ENCODE results near the gene PRR3. TPM values are rescaled to one million over a fixed set of nuclear protein-coding genes. Genes with fewer than 3 reads are reported as not detected.

PRR3 gene
- total RNA-seq, 1 donor from 2014 or later = 16.6 TPM

- no peak for DNase-seq (ENCODE audit: low spot score, unreplicated experiment)
- Mint-ChIP-seq H3K4me1 (ENCODE audit: low read depth) (no peaks in the 10 kb centered on the region), H3K27me3 (no peaks in the 10 kb centered on the region), H3K4me3 (ENCODE audit: low read depth) (no peak overlapping the region), H3K9me3 (ENCODE audit: low read depth) (no peaks in the 10 kb centered on the region), H3K27ac (no peak overlapping the region), H3K36me3 (ENCODE audit: insufficient read depth) (peaks cover 40% of the 10 kb centered on the region)
- no peak for TF ChIP-seq CTCF (IDR thresholded peaks at IDR 0.05; ENCODE audit: unreplicated experiment)
Observed at GRCh38 chr6:30583921-30584320, 26.8 kb downstream of the PRR3 start.

GRCh38 chr6:30589754-30590358, 32.8 kb downstream of the PRR3 start:
- no peak for TF ChIP-seq CTCF (IDR thresholded peaks at IDR 0.05; ENCODE audit: unreplicated experiment)
- peak overlapping the region; percentile 93 for H3K27ac Mint-ChIP-seq
- H3K27me3 Mint-ChIP-seq = no peaks in the 10 kb centered on the region
- DNase-seq (ENCODE audit: low spot score, unreplicated experiment) = no peak
- no peak overlapping the region for H3K4me3 Mint-ChIP-seq (ENCODE audit: low read depth)
- H3K4me1 Mint-ChIP-seq (ENCODE audit: low read depth) = peaks cover 14% of the 10 kb centered on the region
- peaks cover 33% of the 10 kb centered on the region for H3K36me3 Mint-ChIP-seq (ENCODE audit: insufficient read depth)
- no peaks in the 10 kb centered on the region for H3K9me3 Mint-ChIP-seq (ENCODE audit: low read depth)

DNA sequence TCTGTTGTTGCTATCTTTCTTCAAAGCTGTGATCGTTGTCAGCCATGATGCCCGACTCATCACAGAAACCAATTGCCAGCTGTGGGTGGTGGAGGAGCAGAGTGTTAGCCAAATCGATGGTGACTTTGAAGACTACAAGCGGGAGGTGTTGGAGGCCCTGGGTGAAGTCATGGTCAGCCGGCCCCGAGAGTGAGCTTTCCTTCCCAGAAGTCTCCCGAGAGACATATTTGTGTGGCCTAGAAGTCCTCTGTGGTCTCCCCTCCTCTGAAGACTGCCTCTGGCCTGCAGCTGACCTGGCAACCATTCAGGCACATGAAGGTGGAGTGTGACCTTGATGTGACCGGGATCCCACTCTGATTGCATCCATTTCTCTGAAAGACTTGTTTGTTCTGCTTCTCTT, 33.4 kb downstream of the PRR3 start:
- H3K27ac Mint-ChIP-seq = peak overlapping the region; percentile 93
- peaks cover 14% of the 10 kb centered on the region for H3K4me1 Mint-ChIP-seq (ENCODE audit: low read depth)
- H3K9me3 Mint-ChIP-seq (ENCODE audit: low read depth) = no peaks in the 10 kb centered on the region
- no peak overlapping the region for H3K4me3 Mint-ChIP-seq (ENCODE audit: low read depth)
- no peak for DNase-seq (ENCODE audit: low spot score, unreplicated experiment)
- H3K27me3 Mint-ChIP-seq = no peaks in the 10 kb centered on the region
- TF ChIP-seq CTCF (IDR thresholded peaks at IDR 0.05; ENCODE audit: unreplicated experiment) = no peak
- peaks cover 33% of the 10 kb centered on the region for H3K36me3 Mint-ChIP-seq (ENCODE audit: insufficient read depth)

DNA sequence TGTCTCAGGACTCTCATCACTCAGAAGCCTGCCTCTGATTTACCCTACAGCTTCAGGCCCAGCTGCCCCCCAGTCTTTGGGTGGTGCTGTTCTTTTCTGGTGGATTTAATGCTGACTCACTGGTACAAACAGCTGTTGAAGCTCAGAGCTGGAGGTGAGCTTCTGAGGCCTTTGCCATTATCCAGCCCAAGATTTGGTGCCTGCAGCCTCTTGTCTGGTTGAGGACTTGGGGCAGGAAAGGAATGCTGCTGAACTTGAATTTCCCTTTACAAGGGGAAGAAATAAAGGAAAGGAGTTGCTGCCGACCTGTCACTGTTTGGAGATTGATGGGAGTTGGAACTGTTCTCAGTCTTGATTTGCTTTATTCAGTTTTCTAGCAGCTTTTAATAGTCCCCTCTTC, 33.9 kb downstream of the PRR3 start:
- peaks cover 32% of the 10 kb centered on the region for H3K36me3 Mint-ChIP-seq (ENCODE audit: insufficient read depth)

DNA sequence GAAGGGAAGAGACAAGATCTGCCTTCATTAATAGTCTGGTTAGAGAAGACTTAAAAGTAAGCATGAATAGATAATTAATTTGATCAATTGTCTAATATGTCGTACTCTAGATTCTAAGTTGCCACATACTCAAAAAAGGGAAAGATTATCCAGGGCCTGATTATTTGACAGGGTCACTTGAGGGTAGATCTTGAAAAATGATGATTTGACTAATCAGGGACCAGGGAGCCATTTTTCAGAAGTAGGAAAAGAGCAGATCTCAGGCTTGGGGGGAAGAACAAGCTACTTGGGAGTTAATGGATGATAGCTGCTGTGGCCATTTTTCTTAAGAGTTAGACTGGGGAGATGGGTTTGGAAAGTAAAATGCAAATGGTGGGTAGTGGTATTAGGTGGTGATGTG, 35.2 kb downstream of the PRR3 start:
- Mint-ChIP-seq H3K4me1 (ENCODE audit: low read depth) (peaks cover 14% of the 10 kb centered on the region), H3K36me3 (ENCODE audit: insufficient read depth) (peaks cover 27% of the 10 kb centered on the region), H3K9me3 (ENCODE audit: low read depth) (no peaks in the 10 kb centered on the region), H3K4me3 (ENCODE audit: low read depth) (no peak overlapping the region), H3K27ac (peak overlapping the region; percentile 82), H3K27me3 (no peaks in the 10 kb centered on the region)
- no peak for DNase-seq (ENCODE audit: low spot score, unreplicated experiment)
- no peak for TF ChIP-seq CTCF (IDR thresholded peaks at IDR 0.05; ENCODE audit: unreplicated experiment)

More for the DNA sequence above, 33.9 kb downstream of the PRR3 start:
- H3K4me1 Mint-ChIP-seq (ENCODE audit: low read depth) = peaks cover 14% of the 10 kb centered on the region
- TF ChIP-seq CTCF (IDR thresholded peaks at IDR 0.05; ENCODE audit: unreplicated experiment) = no peak
- DNase-seq (ENCODE audit: low spot score, unreplicated experiment) = no peak
- H3K27ac Mint-ChIP-seq = peak overlapping the region; percentile 93
- H3K4me3 Mint-ChIP-seq (ENCODE audit: low read depth) = no peak overlapping the region
- no peaks in the 10 kb centered on the region for H3K27me3 Mint-ChIP-seq
- H3K9me3 Mint-ChIP-seq (ENCODE audit: low read depth) = no peaks in the 10 kb centered on the region

All from progenitor cell of endocrine pancreas (in vitro differentiated cells).